GM11168 (cell line): Measurements from ENCODE around the gene PTPN9.

Source experiments
- in situ Hi-C: fragments of 300-500 bp; cut with MboI; formaldehyde crosslinking; loops from one replicate; pipeline ENCODE4 v1.12.0; 2022; ENCODE audit warnings: low sequenced_read_pairs; ENCODE audit not compliant: unreplicated experiment

Gene PTPN9

GRCh38 chr15:75428152-75428551 is 151.0 kb downstream of the PTPN9 start:
- in situ Hi-C loops, result no loop called here

GRCh38 chr15:75425966-75426500 is 153.1 kb downstream of the PTPN9 start:
- in situ Hi-C loops, result no loop called here

- in situ Hi-C loops, result no loop called here
Measured at GRCh38 chr15:75422554-75422953, 156.6 kb downstream of the PTPN9 start.

- in situ Hi-C loops, result no loop called here
Measured at GRCh38 chr15:75420698-75421097, 158.4 kb downstream of the PTPN9 start.

GRCh38 chr15:75416584-75416983 is 162.5 kb downstream of the PTPN9 start:
- in situ Hi-C loops, result no loop called here
